Right renal pelvis (tissue), 4 donors: ENCODE measurements around the gene GP1BA. TPM values are rescaled to one million over a fixed set of nuclear protein-coding genes. Genes with fewer than 3 reads are reported as not detected.
A peak's percentile ranks its signal among the peaks of the same experiment; 100 is the strongest.
"Not testable (repeated sequence)": the region's sequence is repeated elsewhere in the genome, so short reads cannot be mapped to it uniquely, and the experiment has no call there.

ENCODE experiments used
- DNase-seq, 4 donors: peaks; one replicate each; pipeline ENCODE4 v3.0.0-alpha.2; 2013; ENCODE audit warnings: low read depth in 4 of 4, low spot score in 3 of 4, missing footprints in 1 of 4
- polyA plus RNA-seq, 4 donors: library from polyadenylated mRNA; unstranded; fragments of 120-200 nt; gene quantifications; one replicate each; pipeline ENCODE4 v1.2.1, GENCODE V29; 2013; ENCODE audit not compliant: insufficient read length in 4 of 4

The GP1BA gene
- polyA plus RNA-seq, 4 donors = 1.4 to 3.5 (median 1.8) TPM

GRCh38 chr17:4901108-4901647, 30.9 kb upstream of the GP1BA start:
- DNase-seq = no peak

- no peak for DNase-seq
Observed at GRCh38 chr17:4901648-4902344, 30.3 kb upstream of the GP1BA start.

GRCh38 chr17:4902540-4902939, 29.5 kb upstream of the GP1BA start:
- DNase-seq = no peak

GRCh38 chr17:4903051-4903818, 28.8 kb upstream of the GP1BA start, which contains the start of gene CHRNE:
Gene CHRNE (minus strand): TSS chr17:4903098. CDS start chr17:4903063, 35 bp downstream.
- DNase-seq = peak in 2 of 4 donors; percentile 71 to 72

GRCh38 chr17:4906642-4907041, 25.4 kb upstream of the GP1BA start:
- DNase-seq = not testable (repeated sequence)

GRCh38 chr17:4908301-4908700, 23.8 kb upstream of the GP1BA start:
- no peak for DNase-seq

GRCh38 chr17:4908711-4909496, 23.2 kb upstream of the GP1BA start:
- peak in 3 of 4 donors; percentile 68 to 82 (median 76) for DNase-seq

GRCh38 chr17:4913994-4914393, 18.1 kb upstream of the GP1BA start:
- no peak for DNase-seq

GRCh38 chr17:4914551-4914950, 17.5 kb upstream of the GP1BA start:
- not testable (repeated sequence) for DNase-seq

- DNase-seq = no peak
Observed at GRCh38 chr17:4919511-4920047, 12.5 kb upstream of the GP1BA start.

GRCh38 chr17:4920351-4921048, 11.6 kb upstream of the GP1BA start:
- DNase-seq = no peak

- no peak for DNase-seq
Observed at GRCh38 chr17:4921320-4921719, 10.8 kb upstream of the GP1BA start.

- DNase-seq = not testable (repeated sequence)
Observed at GRCh38 chr17:4926577-4927335, 5.3 kb upstream of the GP1BA start.

- DNase-seq = no peak
Observed at GRCh38 chr17:4928881-4929280, 3.2 kb upstream of the GP1BA start.

- no peak for DNase-seq
Observed at GRCh38 chr17:4932756-4933155, 679 bp downstream of the GP1BA start.

- no peak for DNase-seq
Observed at GRCh38 chr17:4933646-4934045, 1.6 kb downstream of the GP1BA start.

GRCh38 chr17:4934173-4934979, 2.3 kb downstream of the GP1BA start:
- DNase-seq = no peak

GRCh38 chr17:4935650-4936049, 3.6 kb downstream of the GP1BA start:
- DNase-seq = no peak
